Astrocyte of the spinal cord (primary cell): ENCODE data around the gene SPACA7.

Experiments used
- DNase-seq: peaks from one replicate; pipeline ENCODE4 v3.0.0; 2011; ENCODE audit warnings: low read depth, low spot score
- H3K4me3 ChIP-seq: 2 replicates; pipeline ENCODE4 v1.5.1; 2011; ENCODE audit warnings: low read depth, mild to moderate bottlenecking, low read length, moderate library complexity
- in situ Hi-C: cut with HindIII; loops from 2 replicates; pipeline ENCODE4 v1.10.0; 2017; ENCODE audit warnings: low sequenced_read_pairs
- TF ChIP-seq, protein P1 (sequence below): IDR thresholded peaks from 2 replicates; pipeline ENCODE4 v1.5.1; 2012; ENCODE audit warnings: low read depth, mild to moderate bottlenecking, low read length, inconsistent platforms

Gene SPACA7

DNA sequence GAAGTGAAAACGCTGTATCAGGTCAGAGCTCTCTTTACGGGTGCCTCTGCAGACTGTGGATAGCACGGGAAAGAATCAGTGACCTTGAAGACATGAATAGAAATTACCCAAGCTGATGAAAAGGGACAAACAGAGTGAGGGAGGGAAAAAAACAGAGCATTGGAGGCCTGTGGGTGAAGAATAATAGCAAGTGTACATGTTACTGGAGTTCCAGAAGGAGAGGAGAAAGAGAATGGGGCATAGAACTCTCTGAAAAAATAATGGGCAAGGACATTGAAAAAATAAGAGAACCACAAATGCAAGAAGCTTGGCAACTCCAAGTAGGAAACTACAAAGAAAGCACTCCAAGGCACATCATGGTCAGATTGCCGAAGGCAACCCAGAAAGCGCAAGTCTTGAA is 86.3 kb downstream of the SPACA7 start:
- in situ Hi-C loops = no loop called here

DNA sequence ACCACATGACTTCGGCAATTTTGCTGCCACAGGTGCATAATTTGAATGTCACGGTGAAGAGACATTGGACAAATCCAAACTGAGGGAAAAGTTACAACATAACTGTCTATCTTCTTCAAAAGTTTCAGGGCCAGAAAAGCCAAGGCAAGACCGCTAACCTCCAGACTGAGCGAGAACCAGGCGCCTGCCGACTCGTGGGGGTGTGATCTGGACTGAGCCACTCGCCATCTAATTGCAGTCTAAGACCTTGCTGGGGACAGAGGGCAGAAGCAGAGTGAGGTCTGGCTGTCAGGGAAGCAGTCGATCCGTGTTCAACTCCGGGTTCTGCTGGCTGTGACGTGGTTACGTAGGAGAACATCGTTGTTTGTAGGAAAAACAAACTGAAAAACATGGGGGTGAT is 88.6 kb downstream of the SPACA7 start:
- in situ Hi-C loops = no loop called here
- TF ChIP-seq, protein P1, sequence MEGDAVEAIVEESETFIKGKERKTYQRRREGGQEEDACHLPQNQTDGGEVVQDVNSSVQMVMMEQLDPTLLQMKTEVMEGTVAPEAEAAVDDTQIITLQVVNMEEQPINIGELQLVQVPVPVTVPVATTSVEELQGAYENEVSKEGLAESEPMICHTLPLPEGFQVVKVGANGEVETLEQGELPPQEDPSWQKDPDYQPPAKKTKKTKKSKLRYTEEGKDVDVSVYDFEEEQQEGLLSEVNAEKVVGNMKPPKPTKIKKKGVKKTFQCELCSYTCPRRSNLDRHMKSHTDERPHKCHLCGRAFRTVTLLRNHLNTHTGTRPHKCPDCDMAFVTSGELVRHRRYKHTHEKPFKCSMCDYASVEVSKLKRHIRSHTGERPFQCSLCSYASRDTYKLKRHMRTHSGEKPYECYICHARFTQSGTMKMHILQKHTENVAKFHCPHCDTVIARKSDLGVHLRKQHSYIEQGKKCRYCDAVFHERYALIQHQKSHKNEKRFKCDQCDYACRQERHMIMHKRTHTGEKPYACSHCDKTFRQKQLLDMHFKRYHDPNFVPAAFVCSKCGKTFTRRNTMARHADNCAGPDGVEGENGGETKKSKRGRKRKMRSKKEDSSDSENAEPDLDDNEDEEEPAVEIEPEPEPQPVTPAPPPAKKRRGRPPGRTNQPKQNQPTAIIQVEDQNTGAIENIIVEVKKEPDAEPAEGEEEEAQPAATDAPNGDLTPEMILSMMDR = no peak
- DNase-seq = no peak
- no peak overlapping the region for H3K4me3 ChIP-seq

More for the DNA sequence above, 86.3 kb downstream of the SPACA7 start:
- H3K4me3 ChIP-seq = no peak overlapping the region
- TF ChIP-seq, protein P1 = no peak
- DNase-seq = no peak

- H3K4me3 ChIP-seq = no peak overlapping the region
- TF ChIP-seq, protein P1 = no peak
- DNase-seq = no peak
- in situ Hi-C loops = no loop called here
Observed at GRCh38 chr13:112465251-112466131, 89.3 kb downstream of the SPACA7 start.

- in situ Hi-C loops = no loop called here
- H3K4me3 ChIP-seq = no peak overlapping the region
- TF ChIP-seq, protein P1 = no peak
- no peak for DNase-seq
Observed at GRCh38 chr13:112466132-112467058, 90.2 kb downstream of the SPACA7 start.

- H3K4me3 ChIP-seq = no peak overlapping the region
- in situ Hi-C loops = no loop called here
- TF ChIP-seq, protein P1 = no peak
- DNase-seq = no peak
Observed at GRCh38 chr13:112467236-112467635, 91.1 kb downstream of the SPACA7 start.

GRCh38 chr13:112468069-112468468 is 91.9 kb downstream of the SPACA7 start:
- no peak for DNase-seq
- no peak overlapping the region for H3K4me3 ChIP-seq
- in situ Hi-C loops = no loop called here
- TF ChIP-seq, protein P1 = no peak
